GM21786 (cell line): ENCODE results near the gene TRAF3IP1.
A peak's percentile ranks its signal among the peaks of the same experiment; 100 is the strongest.
"Not testable (repeated sequence)": the region's sequence is repeated elsewhere in the genome, so short reads cannot be mapped to it uniquely, and the experiment has no call there.

ENCODE experiments used
- ATAC-seq: cut with Tn5 transposase; IDR thresholded peaks from one replicate; pipeline ENCODE4 v1.9.1; 2021; ENCODE audit not compliant: unreplicated experiment

The TRAF3IP1 gene

GRCh38 chr2:238320246-238320647, at the start of gene TRAF3IP1:
Gene TRAF3IP1 (plus strand): TSS chr2:238320518. CDS start chr2:238320663, 145 bp downstream.
- ATAC-seq, result peak; percentile 94

GRCh38 chr2:238270606-238271005, 49.7 kb upstream of the TRAF3IP1 start:
- no peak for ATAC-seq

GRCh38 chr2:238271061-238271554, 49.2 kb upstream of the TRAF3IP1 start:
- no peak for ATAC-seq

GRCh38 chr2:238271686-238272085, 48.6 kb upstream of the TRAF3IP1 start:
- not testable (repeated sequence) for ATAC-seq

GRCh38 chr2:238272156-238272555, 48.2 kb upstream of the TRAF3IP1 start:
- ATAC-seq, result no peak

GRCh38 chr2:238273433-238273832, 46.9 kb upstream of the TRAF3IP1 start:
- ATAC-seq, result not testable (repeated sequence)

- ATAC-seq, result no peak
Observed at GRCh38 chr2:238274152-238274865, 46.0 kb upstream of the TRAF3IP1 start.

- no peak for ATAC-seq
Observed at GRCh38 chr2:238277695-238278094, 42.6 kb upstream of the TRAF3IP1 start.

GRCh38 chr2:238278626-238279323, 41.5 kb upstream of the TRAF3IP1 start:
- no peak for ATAC-seq

GRCh38 chr2:238279324-238279682, 41.0 kb upstream of the TRAF3IP1 start:
- no peak for ATAC-seq

- ATAC-seq, result no peak
Observed at GRCh38 chr2:238280083-238280825, 40.1 kb upstream of the TRAF3IP1 start.

GRCh38 chr2:238281826-238282480, 38.4 kb upstream of the TRAF3IP1 start:
- no peak for ATAC-seq

GRCh38 chr2:238282861-238283738, 37.2 kb upstream of the TRAF3IP1 start:
- no peak for ATAC-seq

GRCh38 chr2:238284802-238285515, 35.4 kb upstream of the TRAF3IP1 start:
- no peak for ATAC-seq

GRCh38 chr2:238285653-238286082, 34.6 kb upstream of the TRAF3IP1 start:
- ATAC-seq, result no peak

GRCh38 chr2:238286095-238286494, 34.2 kb upstream of the TRAF3IP1 start:
- ATAC-seq, result no peak

GRCh38 chr2:238286551-238286950, 33.8 kb upstream of the TRAF3IP1 start:
- ATAC-seq, result no peak

- no peak for ATAC-seq
Observed at GRCh38 chr2:238286987-238287736, 33.2 kb upstream of the TRAF3IP1 start.
